Measurements from ENCODE around the gene COQ3.

- no peak for TF ChIP-seq CTCF (IDR thresholded peaks at IDR 0.05)
- no peak for TF ChIP-seq POLR2A (IDR thresholded peaks at IDR 0.05; ENCODE audit: low read depth)
Observed at GRCh38 chr6:99397287-99397686, 3.3 kb upstream of the COQ3 start.

Measured in esophagus muscularis mucosa (tissue), 3 donors.